Mucosa of stomach (tissue), 1 donor: ENCODE results near the gene BTBD17.

Experiments
- H3K27me3 ChIP-seq: one replicate; pipeline ENCODE4 v1.7.0; 2013; ENCODE audit warnings: mild to moderate bottlenecking, low read length; ENCODE audit not compliant: control insufficient read depth, insufficient read depth
- H3K36me3 ChIP-seq: one replicate; pipeline ENCODE4 v1.7.0; 2013; ENCODE audit warnings: low read length; ENCODE audit not compliant: control insufficient read depth, insufficient read depth
- H3K4me1 ChIP-seq: one replicate; pipeline ENCODE4 v1.7.0; 2013; ENCODE audit warnings: mild to moderate bottlenecking, low read length; ENCODE audit not compliant: control insufficient read depth, insufficient read depth
- H3K4me3 ChIP-seq: one replicate; pipeline ENCODE4 v1.7.0; 2013; ENCODE audit warnings: low read length
- H3K9ac ChIP-seq: one replicate; pipeline ENCODE4 v1.7.0; 2013; ENCODE audit warnings: mild to moderate bottlenecking, low read length, moderate library complexity
- H3K9me3 ChIP-seq: one replicate; pipeline ENCODE4 v1.7.0; 2013; ENCODE audit warnings: mild to moderate bottlenecking, low read length, moderate library complexity; ENCODE audit not compliant: control insufficient read depth
- donor health status: Pancreatic carcinoma.

The BTBD17 gene

GRCh38 chr17:74325743-74326379 is 35.8 kb downstream of the BTBD17 start, which contains the start of gene KIF19:
Gene KIF19 (plus strand): TSS chr17:74326226. CDS start chr17:74326350, 124 bp downstream.
- no peaks in the 10 kb centered on the region for H3K9me3 ChIP-seq
- peaks cover 37% of the 10 kb centered on the region for H3K27me3 ChIP-seq
- H3K36me3 ChIP-seq: no peaks in the 10 kb centered on the region
- H3K4me1 ChIP-seq: peaks cover 8% of the 10 kb centered on the region
- peak within 1 kb of the TSS; percentile 28 for H3K9ac ChIP-seq
- no peak within 1 kb of the TSS for H3K4me3 ChIP-seq

DNA sequence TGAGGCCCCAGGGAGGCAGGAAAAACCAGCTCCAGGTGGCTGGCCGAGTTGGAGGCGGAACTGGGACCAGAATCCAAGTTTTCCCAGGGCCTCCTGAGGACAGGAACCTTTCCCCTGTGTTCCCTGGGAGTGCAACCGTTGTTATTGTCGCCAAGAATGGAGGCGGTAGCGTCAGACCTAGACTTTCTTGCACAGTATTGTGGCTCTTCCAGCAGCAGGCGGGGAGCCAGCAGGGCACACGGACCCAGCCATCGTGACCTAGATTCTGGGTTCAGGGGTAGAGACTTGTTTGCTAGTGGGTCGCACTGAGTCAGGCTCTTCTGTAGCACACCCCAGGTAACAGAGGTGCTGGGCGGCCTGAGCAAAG is 36.3 kb downstream of the BTBD17 start:
- no peak overlapping the region for H3K4me3 ChIP-seq
- no peak overlapping the region for H3K9ac ChIP-seq
- no peaks in the 10 kb centered on the region for H3K36me3 ChIP-seq
- H3K4me1 ChIP-seq: peaks cover 8% of the 10 kb centered on the region
- H3K27me3 ChIP-seq: peaks cover 32% of the 10 kb centered on the region
- H3K9me3 ChIP-seq: no peaks in the 10 kb centered on the region

GRCh38 chr17:74324521-74324920 is 37.1 kb downstream of the BTBD17 start:
- Histone ChIP-seq H3K4me1 (peaks cover 8% of the 10 kb centered on the region), H3K9me3 (no peaks in the 10 kb centered on the region), H3K36me3 (no peaks in the 10 kb centered on the region), H3K4me3 (no peak overlapping the region), H3K9ac (no peak overlapping the region), H3K27me3 (peaks cover 32% of the 10 kb centered on the region)

DNA sequence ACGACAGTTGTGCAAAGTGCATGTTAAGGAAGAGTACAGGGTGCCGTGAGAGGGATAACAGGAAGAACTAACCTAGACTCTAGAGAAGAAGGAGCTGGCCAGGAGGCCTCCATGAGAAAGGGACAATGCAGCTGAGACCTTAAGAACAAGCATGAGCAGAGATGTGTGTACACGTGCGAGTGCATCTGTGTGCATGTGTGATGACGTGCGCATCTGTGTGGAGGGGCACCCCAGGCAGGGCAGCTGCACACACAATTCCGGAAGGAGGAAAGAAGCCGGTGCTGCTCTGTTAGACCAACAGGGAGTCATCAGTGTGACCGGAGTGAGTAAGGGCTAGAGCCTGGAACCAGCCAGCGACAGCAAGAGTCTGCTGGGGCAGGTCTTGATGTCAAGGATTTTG is 43.3 kb downstream of the BTBD17 start:
- H3K9me3 ChIP-seq: no peaks in the 10 kb centered on the region
- no peak overlapping the region for H3K4me3 ChIP-seq
- no peak overlapping the region for H3K9ac ChIP-seq
- no peaks in the 10 kb centered on the region for H3K36me3 ChIP-seq
- no peaks in the 10 kb centered on the region for H3K4me1 ChIP-seq
- H3K27me3 ChIP-seq: no peaks in the 10 kb centered on the region

- Histone ChIP-seq H3K36me3 (no peaks in the 10 kb centered on the region), H3K9me3 (no peaks in the 10 kb centered on the region), H3K4me3 (no peak overlapping the region), H3K27me3 (no peaks in the 10 kb centered on the region), H3K4me1 (no peaks in the 10 kb centered on the region), H3K9ac (no peak overlapping the region)
These were observed 44.6 kb downstream of the BTBD17 start for GRCh38 chr17:74317071-74317470.

DNA sequence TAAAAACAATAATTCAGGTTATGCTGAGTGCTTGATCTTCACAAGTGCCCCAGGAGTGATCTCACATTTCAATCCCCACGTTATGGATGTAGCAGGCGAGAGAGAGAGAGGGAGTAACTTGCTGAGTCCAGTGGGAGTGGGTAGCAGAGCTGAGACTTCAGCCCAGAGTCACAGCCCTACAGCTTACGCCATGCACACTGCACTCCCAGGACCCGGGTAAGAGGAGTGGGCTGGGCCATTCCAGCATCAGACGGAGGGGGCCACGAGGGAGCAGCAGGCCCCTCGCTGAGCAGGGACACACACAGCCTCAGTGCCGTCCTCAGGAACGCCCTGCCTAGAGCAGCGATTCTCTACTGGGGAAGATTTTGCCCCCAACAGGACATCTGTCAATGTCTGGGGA is 45.4 kb downstream of the BTBD17 start:
- H3K9me3 ChIP-seq: no peaks in the 10 kb centered on the region
- no peaks in the 10 kb centered on the region for H3K4me1 ChIP-seq
- no peak overlapping the region for H3K4me3 ChIP-seq
- no peak overlapping the region for H3K9ac ChIP-seq
- H3K36me3 ChIP-seq: no peaks in the 10 kb centered on the region
- no peaks in the 10 kb centered on the region for H3K27me3 ChIP-seq

DNA sequence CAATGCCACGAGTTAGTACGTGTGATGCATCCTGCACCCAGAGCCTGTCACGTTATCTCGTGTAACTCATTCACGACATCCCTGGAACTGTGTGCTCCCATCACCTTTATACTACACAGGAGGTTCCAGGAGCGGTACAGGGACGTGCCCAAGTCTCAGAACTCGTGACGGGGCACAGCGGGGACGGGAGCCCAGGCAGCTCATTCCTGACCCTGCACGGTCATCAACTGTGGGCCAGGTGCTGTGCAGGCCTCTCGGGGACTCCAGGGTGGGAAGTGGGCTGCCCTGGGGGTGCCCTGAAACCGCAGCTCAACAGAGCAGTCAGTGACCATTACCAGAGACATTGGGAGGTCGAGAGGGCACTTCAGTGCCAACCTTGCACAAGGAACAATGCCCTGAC is 46.8 kb downstream of the BTBD17 start:
- no peaks in the 10 kb centered on the region for H3K4me1 ChIP-seq
- no peaks in the 10 kb centered on the region for H3K27me3 ChIP-seq
- no peak overlapping the region for H3K4me3 ChIP-seq
- no peaks in the 10 kb centered on the region for H3K36me3 ChIP-seq
- no peak overlapping the region for H3K9ac ChIP-seq
- H3K9me3 ChIP-seq: no peaks in the 10 kb centered on the region

DNA sequence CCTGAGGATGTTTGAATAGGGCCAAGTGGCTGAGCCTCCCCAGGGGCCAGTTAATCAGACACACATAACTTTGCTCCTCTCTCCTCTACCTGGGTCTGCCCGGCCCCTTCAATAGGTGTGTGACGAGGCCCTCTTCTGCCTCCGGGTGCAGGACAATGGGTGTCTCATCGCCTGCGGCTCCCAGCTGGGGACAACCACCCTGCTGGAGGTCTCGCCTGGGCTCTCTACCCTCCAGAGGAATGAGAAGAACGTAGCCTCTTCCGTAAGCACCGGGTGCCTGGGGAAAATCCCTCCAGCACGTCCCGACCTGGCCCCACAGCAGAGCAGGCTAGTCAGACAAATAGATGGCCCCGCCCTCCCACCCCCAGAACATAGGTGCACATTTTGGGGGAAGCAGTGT is 51.8 kb downstream of the BTBD17 start:
- H3K9ac ChIP-seq: no peak overlapping the region
- no peaks in the 10 kb centered on the region for H3K9me3 ChIP-seq
- H3K4me1 ChIP-seq: no peaks in the 10 kb centered on the region
- peaks cover 7% of the 10 kb centered on the region for H3K27me3 ChIP-seq
- H3K4me3 ChIP-seq: no peak overlapping the region
- H3K36me3 ChIP-seq: no peaks in the 10 kb centered on the region

DNA sequence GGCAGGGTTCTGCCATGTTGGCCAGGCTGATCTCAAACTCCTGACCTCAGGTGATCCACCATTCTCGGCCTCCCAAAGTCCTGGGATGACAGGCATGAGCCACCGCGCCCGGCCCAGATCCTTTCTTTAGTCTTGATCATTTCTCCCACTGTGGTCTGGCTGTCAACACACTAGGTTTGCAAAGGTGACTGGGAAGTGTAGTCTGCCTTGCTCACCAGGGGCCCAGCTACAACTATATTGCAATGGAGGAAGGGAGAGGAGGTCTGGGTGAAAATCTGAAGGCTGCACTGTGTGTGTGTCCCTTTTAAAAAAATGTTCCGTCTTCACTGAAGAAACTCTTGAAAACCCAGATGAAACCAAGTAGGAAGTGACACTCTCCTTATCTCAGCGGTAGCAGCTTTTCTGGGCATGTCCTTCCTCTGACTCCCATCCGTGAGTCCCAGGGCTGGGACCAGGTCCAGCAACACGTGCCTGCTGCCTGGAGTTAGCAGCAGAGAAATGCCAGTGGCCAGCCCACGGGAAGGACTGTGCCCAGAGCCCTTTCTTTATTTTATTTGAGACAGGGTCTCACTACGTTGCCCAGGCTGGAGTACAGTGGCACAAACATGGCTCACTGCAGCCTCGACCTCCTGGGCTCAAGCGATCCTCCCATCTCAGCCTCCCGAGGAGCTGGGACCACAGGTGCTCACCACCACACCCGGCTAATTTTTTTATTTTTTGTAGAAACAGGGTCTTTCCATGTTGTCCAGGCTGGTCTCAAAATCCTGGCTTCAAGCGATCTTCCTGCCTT is 53.5 kb downstream of the BTBD17 start:
- Histone ChIP-seq H3K9me3 (no peaks in the 10 kb centered on the region), H3K36me3 (no peaks in the 10 kb centered on the region), H3K27me3 (peaks cover 7% of the 10 kb centered on the region), H3K4me1 (no peaks in the 10 kb centered on the region), H3K9ac (no peak overlapping the region), H3K4me3 (no peak overlapping the region)
